Activated CD4-positive, alpha-beta T cell treated with anti-CD3 and anti-CD28 coated beads, Interleukin-10, Interleukin-2, amounts not matched to agents 100 ng/mL and 50 ng/mL, durations not matched to agents 16 hours and 8 hours (primary cell): ENCODE measurements around the gene FCRL6.

Experiments
- DNase-seq: peaks from one replicate; pipeline ENCODE4 v3.0.0-alpha.2; 2020

FCRL6 gene

DNA sequence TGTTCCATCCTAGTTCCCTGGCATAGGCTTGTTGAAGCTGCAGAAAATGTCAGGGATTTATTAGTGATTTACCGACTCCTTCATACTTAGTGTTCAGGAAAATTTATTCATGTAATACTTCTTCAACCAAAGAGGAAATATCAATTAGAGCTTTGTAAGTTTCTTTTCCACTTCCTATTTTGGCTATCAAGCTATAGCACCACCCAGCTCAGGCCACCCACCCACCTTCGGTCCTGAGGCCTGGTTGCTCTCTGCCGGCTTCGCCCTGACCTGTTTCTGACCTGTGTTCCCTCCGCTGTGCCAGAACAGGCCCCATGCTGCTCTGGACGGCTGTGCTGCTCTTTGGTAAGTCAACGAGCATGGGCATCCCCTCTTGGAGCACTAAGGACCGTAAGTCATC, at the start of gene FCRL6:
TSS of gene FCRL6 (plus strand) at position 250 of the 400 bp plus-strand sequence. CDS start at position 315, 65 bp downstream.
- DNase-seq = no peak

GRCh38 chr1:159753386-159753785, 48.8 kb upstream of the FCRL6 start:
- DNase-seq = no peak

DNA sequence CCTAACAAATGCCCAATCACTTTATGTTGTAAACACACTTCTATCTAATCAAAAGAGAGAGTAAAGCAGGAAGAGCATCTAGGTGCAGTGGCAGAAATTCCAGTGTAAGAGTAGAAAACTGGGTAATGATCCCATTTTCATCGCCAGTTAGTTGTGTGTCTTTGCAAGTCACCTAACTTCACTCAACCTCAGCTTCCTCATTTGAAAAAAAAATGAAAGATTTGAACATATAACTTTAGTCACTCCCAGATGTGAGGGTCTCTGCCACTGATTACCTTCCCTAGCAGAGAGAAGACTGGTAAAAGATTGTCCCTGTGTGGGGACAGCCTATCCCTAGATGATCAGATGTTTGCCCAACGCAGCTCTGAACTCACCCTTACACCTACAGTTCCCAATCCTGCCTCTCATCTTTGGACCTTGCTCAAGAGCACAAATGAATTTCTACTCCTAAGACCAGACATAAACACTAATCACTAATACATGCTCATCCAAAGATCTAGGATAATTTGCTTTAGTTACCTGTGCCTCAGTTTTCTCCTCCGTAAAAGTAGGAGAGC, 46.6 kb upstream of the FCRL6 start:
- no peak for DNase-seq

DNA sequence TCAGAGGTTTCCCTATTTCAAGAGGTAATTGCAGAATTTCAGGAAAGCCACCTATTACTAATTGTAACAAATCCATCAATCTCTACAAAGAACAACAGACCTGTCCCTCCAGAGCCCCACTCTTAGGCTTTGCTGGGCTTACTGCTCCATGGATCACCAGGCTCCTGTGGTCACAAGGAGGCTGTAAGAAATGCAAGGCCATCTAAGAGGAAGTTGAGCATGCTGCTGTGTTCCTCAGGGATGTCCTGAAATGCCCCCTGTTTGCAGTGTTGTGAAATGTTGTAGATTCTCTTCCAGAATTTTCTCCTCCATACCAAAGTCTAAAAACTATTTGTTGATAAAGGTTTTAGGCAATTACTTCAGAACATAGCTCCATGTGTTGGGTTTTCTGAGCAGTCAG, 45.8 kb upstream of the FCRL6 start:
- DNase-seq = no peak

DNA sequence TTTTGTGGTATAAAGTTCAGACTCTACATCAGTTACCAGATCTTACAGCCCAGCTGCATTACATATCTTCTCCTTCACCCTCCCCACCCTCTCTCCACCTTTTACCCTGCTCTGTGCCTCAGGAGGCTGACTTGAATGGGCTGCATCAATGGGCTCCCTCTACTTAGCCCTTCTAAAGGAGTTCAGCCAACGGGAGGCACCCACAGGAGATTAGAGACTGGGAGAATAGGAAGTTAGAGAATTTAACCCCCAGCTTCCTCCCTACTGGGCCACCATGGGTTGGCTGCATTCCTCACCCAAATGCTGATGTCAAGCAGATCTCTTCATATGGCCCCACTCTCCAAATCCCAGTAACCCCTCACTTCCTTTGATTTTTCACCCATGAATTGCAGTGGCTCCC, 38.5 kb upstream of the FCRL6 start:
- no peak for DNase-seq

DNA sequence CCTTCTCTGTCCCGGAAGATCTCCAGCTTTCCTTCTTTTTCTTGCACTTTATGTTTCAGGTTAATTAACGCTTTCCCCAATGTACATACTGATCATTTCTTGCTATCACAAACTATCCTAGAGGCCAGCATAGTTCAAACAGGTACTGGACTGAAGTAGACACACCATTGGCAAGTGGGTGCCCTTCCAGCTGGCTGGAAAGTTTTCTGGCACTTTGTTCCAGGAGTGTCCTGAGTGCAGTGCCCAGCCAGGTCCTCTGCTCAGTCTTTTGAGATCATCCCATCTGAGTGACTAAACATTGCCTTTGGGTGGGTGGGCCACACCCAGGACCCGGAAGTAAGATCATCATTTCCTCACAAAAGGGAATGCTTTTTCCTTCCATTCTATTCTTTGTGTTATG, 36.4 kb upstream of the FCRL6 start:
- no peak for DNase-seq

- DNase-seq = no peak
Observed at GRCh38 chr1:159771127-159771895, 30.8 kb upstream of the FCRL6 start.

GRCh38 chr1:159774465-159774864, 27.7 kb upstream of the FCRL6 start:
- DNase-seq = no peak

DNA sequence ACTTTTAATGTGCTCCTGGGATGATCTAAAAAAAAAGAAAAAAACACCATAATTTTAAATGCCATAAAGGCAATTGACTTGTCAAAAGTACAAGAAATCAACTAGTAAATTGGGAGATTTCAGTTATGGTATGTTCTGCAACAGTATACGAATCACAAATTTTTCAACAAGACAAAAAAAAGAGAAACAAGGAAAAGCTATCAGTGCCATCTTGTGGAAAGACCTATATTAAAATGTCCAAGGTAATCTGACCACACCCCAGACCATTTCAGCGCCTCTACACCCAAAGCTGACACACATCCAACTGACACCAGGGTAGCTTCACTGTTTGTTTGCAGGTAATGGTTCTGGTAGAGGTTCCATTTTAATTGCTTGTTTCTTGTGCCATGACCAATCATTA, 26.4 kb upstream of the FCRL6 start:
- no peak for DNase-seq

GRCh38 chr1:159778266-159778665, 23.9 kb upstream of the FCRL6 start:
- DNase-seq = no peak

GRCh38 chr1:159779403-159779851, 22.7 kb upstream of the FCRL6 start:
- no peak for DNase-seq

- DNase-seq = peak; percentile 94
Observed at GRCh38 chr1:159780583-159781582, 21.3 kb upstream of the FCRL6 start, which contains the start of gene DUSP23. Gene DUSP23 (plus strand): TSS chr1:159780962. CDS start chr1:159781101, 139 bp downstream.

DNA sequence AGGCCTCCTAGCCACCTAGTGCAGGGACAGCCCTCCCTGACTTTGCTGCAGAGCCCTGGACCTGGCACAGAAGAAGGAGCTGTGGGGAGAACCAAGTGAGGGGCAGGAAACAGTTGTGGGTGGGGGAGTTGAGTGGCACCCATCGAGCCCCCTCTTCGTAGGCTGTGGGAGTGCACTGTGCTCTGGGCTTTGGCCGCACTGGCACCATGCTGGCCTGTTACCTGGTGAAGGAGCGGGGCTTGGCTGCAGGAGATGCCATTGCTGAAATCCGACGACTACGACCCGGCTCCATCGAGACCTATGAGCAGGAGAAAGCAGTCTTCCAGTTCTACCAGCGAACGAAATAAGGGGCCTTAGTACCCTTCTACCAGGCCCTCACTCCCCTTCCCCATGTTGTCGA, 20.2 kb upstream of the FCRL6 start:
- no peak for DNase-seq

DNA sequence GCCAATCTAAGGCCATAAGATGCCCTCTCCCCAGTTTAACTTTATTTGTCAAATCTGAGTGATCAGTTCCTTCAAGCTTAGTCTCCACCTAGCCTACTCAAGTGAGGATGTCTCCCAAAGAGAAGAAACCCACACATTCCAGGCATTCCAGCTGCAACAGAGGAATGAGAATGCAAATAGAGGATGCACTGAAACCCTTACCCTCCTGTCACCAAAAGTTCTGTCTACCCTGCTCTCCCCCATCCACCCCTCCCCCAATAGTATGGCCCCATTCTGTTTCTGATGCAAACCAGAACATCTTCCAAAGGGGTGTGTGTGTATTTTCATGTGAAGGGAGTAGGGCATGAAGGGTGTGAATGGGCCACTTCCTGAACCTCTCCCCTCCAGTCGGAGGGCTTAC, 18.4 kb upstream of the FCRL6 start:
- DNase-seq = no peak

GRCh38 chr1:159786465-159786864, 15.7 kb upstream of the FCRL6 start:
- DNase-seq = no peak

DNA sequence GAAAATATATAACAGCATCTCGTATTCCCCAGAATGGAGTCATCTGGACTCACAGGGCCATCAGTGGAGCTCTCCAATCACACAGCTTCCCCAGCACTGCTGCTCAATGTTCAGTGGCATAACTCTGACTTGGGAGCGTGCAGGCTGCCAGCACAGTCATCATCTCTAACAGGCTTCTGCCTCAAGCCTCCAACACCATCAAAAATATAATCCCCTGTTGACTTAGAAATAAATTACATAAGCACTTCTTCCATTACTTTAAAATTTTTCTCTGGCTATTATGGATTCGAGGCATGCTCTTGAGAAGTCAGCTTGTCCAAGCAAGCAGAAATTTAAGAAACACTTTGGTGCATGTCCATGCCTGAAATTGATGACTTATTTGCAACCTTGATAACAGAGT, 15.2 kb upstream of the FCRL6 start:
- DNase-seq = no peak

DNA sequence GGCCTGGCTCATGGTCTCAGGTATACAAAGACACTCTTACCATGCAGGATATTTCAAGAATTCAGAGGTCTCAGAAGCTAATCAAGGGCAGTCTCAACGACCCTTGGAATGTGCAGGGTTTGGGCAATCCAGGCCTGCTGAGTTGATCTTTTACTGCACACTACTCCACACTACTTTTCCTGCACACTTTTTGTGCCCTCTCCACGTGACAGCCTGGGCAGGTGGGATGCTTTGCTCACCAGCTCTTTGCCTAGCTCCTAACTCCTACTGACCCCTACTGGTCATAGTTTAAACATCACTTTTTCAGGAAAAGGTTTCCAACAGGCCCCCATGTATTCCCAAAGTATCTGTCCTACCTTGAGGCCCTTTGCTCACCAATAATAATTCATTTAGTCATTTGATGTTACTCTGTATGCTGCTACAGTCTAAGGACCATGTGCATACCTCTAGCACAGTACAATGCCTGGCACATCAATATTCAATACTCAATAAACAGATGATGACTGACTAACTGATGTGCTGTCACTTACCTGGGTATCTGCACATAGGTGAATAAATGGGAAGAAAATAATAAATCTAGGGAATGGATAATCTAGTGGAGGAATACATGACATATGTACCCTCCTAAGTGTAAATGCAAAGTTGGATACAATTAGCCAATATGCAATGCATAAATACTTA, 11.8 kb upstream of the FCRL6 start:
- peak; percentile 34 for DNase-seq

GRCh38 chr1:159791031-159791430, 11.1 kb upstream of the FCRL6 start:
- DNase-seq = no peak

DNA sequence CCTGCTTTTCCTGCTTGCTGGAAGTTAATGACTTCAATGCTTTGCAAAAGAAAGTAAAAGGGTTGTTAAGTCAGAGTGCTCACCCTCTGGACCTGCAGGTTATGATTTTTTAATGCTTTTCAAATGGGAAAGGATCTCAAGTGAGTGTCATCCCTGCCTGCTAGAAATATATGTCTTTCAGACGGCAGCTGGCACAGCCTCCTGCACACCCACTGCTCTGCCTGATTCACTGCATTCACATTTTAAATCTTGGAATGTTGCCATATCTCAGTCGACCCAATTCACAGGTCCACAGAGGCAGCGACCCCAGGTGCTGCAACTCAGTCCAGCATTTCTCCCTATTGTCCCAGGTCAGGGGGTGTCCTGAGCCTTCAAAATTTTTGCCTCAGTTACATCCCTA, 10.7 kb upstream of the FCRL6 start:
- DNase-seq = no peak

- DNase-seq = no peak
Observed at GRCh38 chr1:159795534-159795933, 6.6 kb upstream of the FCRL6 start.

DNA sequence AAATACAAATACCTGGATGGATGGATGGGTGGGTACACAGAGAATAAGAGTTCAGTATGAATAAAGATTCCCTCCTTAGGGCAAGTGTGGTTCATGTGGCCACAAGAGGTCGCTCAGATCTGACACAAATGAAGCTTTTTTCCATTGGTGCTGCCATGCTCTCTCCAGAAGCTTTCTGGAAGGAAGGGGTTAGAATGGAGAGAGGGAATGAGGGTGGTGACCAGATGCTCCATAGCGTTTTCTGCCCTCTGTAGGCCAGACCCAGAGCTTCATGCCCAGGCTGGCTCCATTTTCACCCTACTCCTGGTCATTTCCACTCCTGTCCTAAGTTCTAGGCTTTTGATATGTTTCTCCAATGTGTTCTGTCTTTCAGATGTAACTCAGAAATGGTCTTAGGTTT, 3.3 kb upstream of the FCRL6 start:
- DNase-seq = peak; percentile 49

- DNase-seq = no peak
Observed at GRCh38 chr1:159799446-159799985, 2.6 kb upstream of the FCRL6 start.
